DND-41 (cell line): ENCODE data around the gene SYCP1.
"Not testable (repeated sequence)": the region's sequence is repeated elsewhere in the genome, so short reads cannot be mapped to it uniquely, and the experiment has no call there.

Experiments used
- EZH2 ChIP-seq: IDR thresholded peaks from 3 replicates; pipeline ENCODE4 v1.6.1; 2012; ENCODE audit warnings: borderline replicate concordance, low read depth, mild to moderate bottlenecking, moderate library complexity, low read length, inconsistent platforms; ENCODE audit not compliant: severe bottlenecking
- TF ChIP-seq, protein P1 (sequence below): IDR thresholded peaks from 2 replicates; pipeline ENCODE4 v1.5.1; 2012; ENCODE audit warnings: borderline replicate concordance, low read length, moderate library complexity, mild to moderate bottlenecking; ENCODE audit not compliant: poor library complexity, severe bottlenecking; ENCODE audit errors: extremely low read depth

DNA sequence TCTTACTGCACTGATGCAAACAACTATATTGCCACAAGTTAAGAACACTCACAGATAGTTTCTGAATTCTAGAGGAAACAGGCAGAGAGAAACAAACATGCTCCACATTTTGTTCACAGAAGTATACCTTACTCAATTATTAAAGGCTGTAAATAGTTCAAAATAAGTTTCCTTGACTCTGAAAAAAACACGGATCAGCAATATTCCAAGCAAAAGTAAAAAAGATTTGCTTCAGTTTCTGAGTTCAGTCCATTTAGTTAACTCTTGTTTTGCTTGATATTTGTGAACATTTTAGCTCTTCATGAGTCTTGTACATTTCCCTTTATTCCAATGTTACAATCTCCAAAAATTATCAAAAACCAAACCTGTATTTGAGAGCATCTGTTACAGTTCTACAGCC is 24.6 kb upstream of the SYCP1 start:
- TF ChIP-seq, protein P1, sequence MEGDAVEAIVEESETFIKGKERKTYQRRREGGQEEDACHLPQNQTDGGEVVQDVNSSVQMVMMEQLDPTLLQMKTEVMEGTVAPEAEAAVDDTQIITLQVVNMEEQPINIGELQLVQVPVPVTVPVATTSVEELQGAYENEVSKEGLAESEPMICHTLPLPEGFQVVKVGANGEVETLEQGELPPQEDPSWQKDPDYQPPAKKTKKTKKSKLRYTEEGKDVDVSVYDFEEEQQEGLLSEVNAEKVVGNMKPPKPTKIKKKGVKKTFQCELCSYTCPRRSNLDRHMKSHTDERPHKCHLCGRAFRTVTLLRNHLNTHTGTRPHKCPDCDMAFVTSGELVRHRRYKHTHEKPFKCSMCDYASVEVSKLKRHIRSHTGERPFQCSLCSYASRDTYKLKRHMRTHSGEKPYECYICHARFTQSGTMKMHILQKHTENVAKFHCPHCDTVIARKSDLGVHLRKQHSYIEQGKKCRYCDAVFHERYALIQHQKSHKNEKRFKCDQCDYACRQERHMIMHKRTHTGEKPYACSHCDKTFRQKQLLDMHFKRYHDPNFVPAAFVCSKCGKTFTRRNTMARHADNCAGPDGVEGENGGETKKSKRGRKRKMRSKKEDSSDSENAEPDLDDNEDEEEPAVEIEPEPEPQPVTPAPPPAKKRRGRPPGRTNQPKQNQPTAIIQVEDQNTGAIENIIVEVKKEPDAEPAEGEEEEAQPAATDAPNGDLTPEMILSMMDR: not testable (repeated sequence)
- not testable (repeated sequence) for TF ChIP-seq EZH2
